NCI-H2081 treated with DMSO at 0.1 percent for 48 hours (cell line): ENCODE results near the gene MAP10.

Experiments used
- DNase-seq: peaks from one replicate; lab custom pipeline; 2025; lab: John Stamatoyannopoulos, UW

MAP10 gene

GRCh38 chr1:232795497-232796053 lies 9.6 kb upstream of the MAP10 start:
- DNase-seq, result no peak

DNA sequence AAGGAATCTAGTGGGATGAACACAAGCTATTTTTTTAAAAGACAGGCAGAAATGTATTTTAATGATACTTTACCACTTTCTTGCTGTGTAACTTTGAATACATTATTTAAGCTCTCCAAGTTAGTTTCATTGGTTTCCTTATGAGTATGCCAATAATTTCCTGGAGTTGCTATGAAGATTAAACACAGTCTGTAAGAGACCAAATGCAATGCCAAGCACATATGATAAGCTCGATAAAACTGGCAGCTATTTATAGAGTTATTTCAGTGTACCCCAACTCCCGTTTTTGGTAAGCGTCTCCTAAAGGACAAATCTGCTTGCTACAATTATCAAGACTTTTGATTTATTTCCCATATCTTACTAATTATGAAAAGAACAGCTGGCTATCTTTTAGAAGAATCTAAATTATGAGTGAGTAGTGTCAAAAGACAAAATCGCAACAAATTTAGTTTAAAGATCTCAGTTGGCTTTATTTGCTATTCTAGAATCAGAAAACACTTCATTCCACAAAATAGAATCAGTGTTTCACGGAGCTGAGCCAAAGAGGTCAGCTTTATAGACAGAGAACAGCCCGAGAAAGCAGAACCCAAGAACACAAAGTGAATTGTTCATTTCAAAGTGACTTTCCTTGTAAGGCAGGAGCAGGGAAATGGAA lies 7.2 kb upstream of the MAP10 start:
- DNase-seq, result no peak

DNA sequence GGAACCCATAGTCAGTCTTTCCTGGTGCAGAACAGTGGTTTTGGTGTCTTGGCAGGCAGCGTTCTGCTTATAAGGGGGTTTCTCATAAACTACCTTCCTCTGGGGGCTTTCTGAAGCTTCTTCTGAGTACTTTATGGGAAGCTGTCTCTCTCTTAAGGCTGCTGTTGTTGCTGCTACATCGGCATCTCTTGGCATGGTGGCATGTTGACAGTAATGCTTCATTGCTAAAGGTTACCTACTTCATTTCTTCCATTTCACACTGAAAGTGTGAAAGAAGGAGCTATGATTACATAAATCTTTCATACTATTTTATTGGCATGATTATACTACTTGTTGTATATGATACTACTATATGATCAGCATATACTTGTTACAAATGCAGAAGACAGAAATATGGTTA lies 6.3 kb upstream of the MAP10 start:
- DNase-seq, result no peak

- DNase-seq, result no peak
Observed at GRCh38 chr1:232806186-232806510, 932 bp downstream of the MAP10 start.

DNA sequence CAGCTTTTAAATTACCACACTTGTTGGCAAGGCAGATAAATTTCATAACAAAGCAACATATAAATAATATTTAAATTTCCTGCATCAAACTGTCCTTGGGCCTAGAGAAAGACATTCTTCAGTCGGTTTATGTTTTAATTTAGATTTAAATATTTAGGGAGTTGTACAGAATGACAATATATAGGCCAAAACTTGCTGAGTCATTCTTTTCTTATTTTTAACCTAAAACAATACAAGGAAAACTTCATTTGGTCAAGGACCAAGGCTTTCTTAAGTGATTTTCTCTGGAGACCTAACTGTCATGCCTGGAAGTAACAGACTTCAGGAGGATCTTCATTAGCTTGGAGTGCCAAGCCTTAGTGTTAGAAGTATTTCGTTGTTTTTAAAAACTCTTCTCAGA lies 5.6 kb downstream of the MAP10 start:
- DNase-seq, result no peak

DNA sequence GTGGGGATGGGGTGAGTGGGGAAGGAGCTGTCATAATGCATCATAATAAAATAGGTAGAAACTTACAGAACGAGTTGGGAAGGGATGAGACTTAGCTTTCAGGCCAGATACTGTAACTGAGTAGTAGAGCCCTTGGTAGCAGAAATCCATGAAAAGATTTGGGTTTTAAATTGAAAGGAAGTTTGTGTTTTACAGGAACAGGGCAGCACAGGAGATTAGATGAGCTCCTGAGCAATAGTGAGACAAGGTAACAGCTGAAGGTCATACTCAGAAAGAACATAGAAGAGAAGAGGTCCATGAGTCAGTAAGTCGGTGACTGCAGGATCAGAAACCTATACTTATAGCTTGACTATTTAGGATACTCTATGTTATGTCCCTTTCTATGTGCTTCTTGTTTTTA lies 7.3 kb downstream of the MAP10 start:
- DNase-seq, result no peak

DNA sequence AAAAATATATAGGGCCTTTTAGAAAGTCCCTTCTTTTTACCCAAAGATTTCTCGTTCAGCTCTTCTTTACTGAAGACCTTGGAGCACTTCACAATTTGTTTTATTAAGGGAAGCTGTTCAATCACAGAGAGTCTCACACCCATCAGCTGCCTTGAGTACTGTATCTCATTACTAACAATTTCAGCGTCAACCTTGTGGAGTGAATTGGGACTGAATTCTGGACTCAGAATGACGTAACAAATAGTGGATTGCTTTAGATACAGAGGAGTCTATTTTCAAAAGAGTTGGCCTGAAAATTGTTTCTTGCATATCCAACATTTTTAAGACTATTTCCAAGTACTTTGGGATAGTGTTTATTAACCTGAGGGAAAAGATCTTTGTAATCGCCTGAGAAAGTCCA lies 7.9 kb downstream of the MAP10 start:
- no peak for DNase-seq

- no peak for DNase-seq
Observed at GRCh38 chr1:232813760-232814159, 8.5 kb downstream of the MAP10 start.

- no peak for DNase-seq
Observed at GRCh38 chr1:232816324-232816723, 11.1 kb downstream of the MAP10 start.

- DNase-seq, result no peak
Observed at GRCh38 chr1:232818040-232818439, 12.8 kb downstream of the MAP10 start.

GRCh38 chr1:232820431-232820830 lies 15.2 kb downstream of the MAP10 start:
- DNase-seq, result no peak

GRCh38 chr1:232822530-232822929 lies 17.3 kb downstream of the MAP10 start:
- no peak for DNase-seq

DNA sequence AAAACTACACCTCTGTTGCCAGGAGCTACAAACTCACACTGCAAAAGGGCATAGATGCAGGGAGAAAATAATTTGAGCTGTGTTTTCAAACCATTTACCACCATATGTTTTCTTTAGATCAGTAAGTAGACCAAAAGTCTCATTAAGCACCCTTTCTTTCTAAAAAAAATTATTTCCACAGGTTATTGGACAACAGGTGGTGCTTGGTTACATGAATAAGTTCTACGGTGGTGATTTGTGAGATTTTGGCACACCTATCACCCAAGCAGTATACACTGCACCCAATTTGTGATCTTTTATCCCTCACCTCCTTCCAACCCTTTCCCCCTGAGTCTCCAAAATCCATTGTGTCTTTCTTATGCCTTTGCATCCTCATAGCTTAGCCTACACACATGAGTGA lies 21.1 kb downstream of the MAP10 start:
- no peak for DNase-seq

DNA sequence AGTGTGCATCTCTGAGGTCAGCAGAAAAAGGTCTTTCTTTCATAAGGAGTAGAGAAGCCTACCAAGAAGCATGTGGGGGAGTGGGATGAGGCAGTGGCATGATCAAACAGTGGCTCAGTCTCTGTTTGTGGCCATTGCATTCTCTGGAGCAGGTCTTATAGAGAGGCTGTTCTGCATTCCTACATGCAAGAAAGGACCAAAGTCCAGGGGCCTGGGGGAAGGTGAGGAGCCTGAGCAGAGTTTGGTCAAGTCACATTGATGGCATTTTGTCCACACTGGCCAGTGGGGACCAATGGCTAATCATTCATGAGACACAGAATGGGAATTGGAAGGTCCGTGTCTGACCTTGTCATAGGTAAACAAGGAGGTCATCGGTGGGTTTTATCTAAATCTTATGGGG lies 25.4 kb downstream of the MAP10 start:
- DNase-seq, result no peak

- DNase-seq, result no peak
Observed at GRCh38 chr1:232831895-232832294, 26.7 kb downstream of the MAP10 start.

DNA sequence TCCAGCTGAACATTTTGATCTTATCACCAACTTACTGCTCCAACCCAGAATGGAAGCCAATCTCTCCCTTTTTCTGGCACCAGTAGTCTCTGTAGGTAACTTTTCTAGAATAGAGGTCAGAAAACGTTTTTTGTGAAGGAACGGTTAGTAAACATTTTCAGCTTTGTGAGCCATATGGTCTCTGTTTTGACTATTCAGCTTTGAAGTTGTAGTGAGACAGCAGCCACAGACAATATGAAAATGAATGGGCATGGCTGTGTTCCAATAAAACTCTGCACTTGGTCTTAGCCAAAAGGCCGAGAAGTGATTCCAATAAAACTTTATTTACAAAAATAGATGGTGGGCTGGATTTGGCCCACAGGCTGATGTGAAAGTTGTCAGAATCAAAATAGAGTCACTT lies 28.9 kb downstream of the MAP10 start:
- no peak for DNase-seq

- DNase-seq, result no peak
Observed at GRCh38 chr1:232835166-232835565, 29.9 kb downstream of the MAP10 start.

GRCh38 chr1:232837087-232837486 lies 31.9 kb downstream of the MAP10 start:
- DNase-seq, result no peak

DNA sequence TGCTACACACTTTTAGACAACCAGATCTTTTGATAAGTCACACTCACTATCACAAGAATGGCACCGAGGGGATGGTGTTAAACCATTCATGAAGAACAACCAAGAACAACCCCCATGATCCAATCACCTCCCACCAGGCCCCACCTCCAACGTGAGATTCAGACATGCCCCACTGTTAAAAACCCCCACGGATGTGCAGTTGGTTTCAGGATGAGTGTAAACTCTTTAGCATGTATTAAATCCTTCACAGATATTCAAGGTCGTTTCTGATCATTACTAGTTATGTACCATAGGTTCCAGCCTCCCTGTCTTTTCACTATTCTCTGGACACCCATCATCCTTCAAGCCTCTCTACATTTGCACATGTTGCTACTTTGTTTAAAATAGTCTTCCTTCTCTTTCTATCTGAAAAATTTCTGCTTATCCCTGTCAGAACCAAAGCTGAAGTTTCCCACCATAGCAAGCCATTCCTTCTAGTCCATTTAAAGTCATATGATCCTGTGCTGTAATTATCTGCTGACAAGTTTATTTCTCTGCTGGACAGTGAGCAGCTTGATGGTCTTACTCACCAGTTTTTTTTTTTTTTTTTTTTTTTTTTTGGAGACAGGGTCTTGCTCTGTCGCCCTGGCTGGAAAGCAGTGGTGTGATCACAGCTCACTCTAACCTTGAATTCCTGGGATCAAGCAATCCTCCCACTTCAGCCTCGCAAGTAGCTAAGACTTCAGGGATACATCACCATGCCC lies 36.8 kb downstream of the MAP10 start:
- no peak for DNase-seq

GRCh38 chr1:232844791-232845190 lies 39.6 kb downstream of the MAP10 start:
- DNase-seq, result no peak

DNA sequence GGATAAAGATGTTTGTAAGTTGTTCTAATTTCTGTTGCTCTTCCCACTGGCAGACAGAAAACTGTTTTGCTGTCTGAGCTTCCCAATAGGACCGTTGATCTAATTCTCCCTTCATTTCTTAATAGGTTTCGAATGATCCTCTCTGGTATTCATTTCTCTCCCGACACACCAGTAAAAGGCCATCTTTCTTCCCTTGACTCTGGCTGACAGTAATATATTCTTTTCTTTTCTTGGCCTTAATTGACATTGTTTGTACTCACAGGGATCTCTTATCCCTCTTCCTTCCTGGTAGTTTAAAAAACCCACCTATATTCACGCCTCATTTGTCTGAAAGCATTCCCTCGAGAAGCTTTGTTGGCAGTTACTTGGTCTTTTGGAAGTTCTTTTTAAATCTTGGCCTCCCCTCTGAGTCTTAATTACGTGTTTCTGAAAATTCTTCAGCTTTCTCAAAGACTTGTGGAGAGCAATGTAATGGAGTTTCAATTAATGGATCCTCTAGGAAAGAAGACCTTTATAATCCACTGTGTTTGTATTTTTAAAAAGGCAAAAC lies 40.3 kb downstream of the MAP10 start:
- DNase-seq, result no peak

DNA sequence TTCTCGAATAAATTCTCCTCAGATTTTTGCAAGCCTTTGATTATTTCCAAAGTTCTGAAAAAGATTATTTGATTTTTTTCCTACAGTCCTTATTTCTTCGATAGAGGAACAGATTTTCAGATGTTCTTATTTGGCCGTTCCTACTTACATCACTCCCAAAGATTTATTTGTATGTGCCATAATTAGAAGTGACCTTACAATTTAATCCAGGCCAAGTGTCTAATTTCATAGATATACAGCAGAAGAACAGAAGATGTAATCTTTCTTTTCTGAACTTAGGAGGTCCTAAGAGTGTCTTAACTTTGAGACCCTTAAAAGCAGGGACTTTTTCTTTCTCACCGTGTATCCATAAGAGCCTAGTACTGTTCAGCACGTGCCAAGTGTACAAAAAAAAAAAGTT lies 46.3 kb downstream of the MAP10 start:
- DNase-seq, result no peak

DNA sequence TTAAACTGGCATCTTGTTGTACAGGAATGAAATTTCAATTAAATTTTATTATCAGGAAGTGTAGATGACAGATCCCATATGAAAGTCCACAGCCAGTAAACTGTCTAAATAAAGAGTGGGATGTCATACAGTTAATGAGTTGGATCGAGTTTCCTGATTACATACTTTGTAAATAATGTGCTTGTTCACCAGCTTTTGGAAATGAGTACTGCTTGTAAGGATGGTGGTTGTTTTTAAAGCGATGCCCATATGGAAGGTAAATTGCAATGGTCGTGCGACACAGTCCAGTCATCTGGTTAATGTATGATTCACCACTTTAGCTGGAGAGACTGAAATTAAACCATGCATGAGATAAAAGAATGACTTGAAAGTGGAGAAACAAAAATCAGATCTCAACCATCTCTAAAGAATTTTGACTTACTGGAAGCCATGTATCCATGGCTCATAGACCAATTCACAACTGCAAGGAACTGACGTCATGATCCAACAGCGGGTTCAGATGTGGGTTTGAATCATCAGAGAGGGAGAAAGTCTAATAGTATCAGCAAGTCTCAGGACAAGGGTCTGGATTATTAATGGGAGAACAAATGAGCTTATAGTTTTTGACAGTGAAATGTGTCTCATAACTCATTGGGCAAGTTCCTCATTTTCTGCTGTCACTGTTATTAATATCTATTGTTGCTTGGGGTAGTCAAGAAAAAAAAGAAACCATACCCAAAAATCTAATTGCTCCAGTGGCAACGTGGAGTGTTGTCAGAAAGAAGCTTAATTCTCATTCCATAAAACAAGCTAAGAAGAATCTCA lies 49.0 kb downstream of the MAP10 start:
- DNase-seq, result no peak
